Caki2 (cell line): ENCODE data around the gene POGLUT2. TPM values are rescaled to one million over a fixed set of nuclear protein-coding genes. Genes with fewer than 3 reads are reported as not detected.
A peak's percentile ranks its signal among the peaks of the same experiment; 100 is the strongest.

ENCODE experiments used
- DNase-seq: peaks from one replicate; pipeline ENCODE4 v3.0.0-alpha.2; 2015; ENCODE audit warnings: low read depth
- in situ Hi-C: cut with HindIII; loops from 2 replicates; pipeline ENCODE4 v1.10.0; 2016; ENCODE audit warnings: low sequenced_read_pairs, low pct_unique_long_range_greater_than_20kb, mixed read lengths
- total RNA-seq: library from RNA; depleted of rRNA; stranded (reverse); fragments of >200 nt; shearing (Covaris generic); gene quantifications from 2 replicates; pipeline ENCODE4 v1.2.3, GENCODE V29; 2014; ENCODE audit warnings: low replicate concordance; rRNA removed

Gene POGLUT2
- total RNA-seq, 1 experiment from 2014 or later: 10.6 TPM

- in situ Hi-C loops: no loop called here
These were observed 24.6 kb downstream of the POGLUT2 start for GRCh38 chr13:102774214-102774568.

GRCh38 chr13:102773441-102774213 is 25.1 kb downstream of the POGLUT2 start, which contains the start of gene TEX30:
Gene TEX30 (minus strand): TSS chr13:102773786. CDS start chr13:102770026, 3,760 bp downstream.
- in situ Hi-C loops: no loop called here
- DNase-seq: peak; percentile 85

More at GRCh38 chr13:102774214-102774568, 24.6 kb downstream of the POGLUT2 start:
- DNase-seq: no peak

GRCh38 chr13:102772042-102772425 is 26.7 kb downstream of the POGLUT2 start:
- no peak for DNase-seq
- in situ Hi-C loops: no loop called here

GRCh38 chr13:102771298-102772041 is 27.3 kb downstream of the POGLUT2 start:
- no peak for DNase-seq
- in situ Hi-C loops: no loop called here

GRCh38 chr13:102770435-102770834 is 28.3 kb downstream of the POGLUT2 start:
- DNase-seq: no peak

GRCh38 chr13:102769679-102770078 is 29.1 kb downstream of the POGLUT2 start:
- in situ Hi-C loops: no loop called here
- no peak for DNase-seq

More at GRCh38 chr13:102770435-102770834, 28.3 kb downstream of the POGLUT2 start:
- in situ Hi-C loops: no loop called here

- no peak for DNase-seq
- in situ Hi-C loops: no loop called here
These were observed 29.9 kb downstream of the POGLUT2 start for GRCh38 chr13:102768909-102769308.

- in situ Hi-C loops: no loop called here
- DNase-seq: no peak
These were observed 35.0 kb downstream of the POGLUT2 start for GRCh38 chr13:102763741-102764140.

- in situ Hi-C loops: no loop called here
- DNase-seq: no peak
These were observed 37.7 kb downstream of the POGLUT2 start for GRCh38 chr13:102761071-102761470.

GRCh38 chr13:102758842-102759241 is 39.9 kb downstream of the POGLUT2 start:
- in situ Hi-C loops: no loop called here
- DNase-seq: no peak

- DNase-seq: no peak
- in situ Hi-C loops: no loop called here
These were observed 41.8 kb downstream of the POGLUT2 start for GRCh38 chr13:102757006-102757405.

- DNase-seq: no peak
- in situ Hi-C loops: no loop called here
These were observed 46.9 kb downstream of the POGLUT2 start for GRCh38 chr13:102751886-102752285.

- in situ Hi-C loops: no loop called here
- DNase-seq: no peak
These were observed 56.3 kb downstream of the POGLUT2 start for GRCh38 chr13:102742506-102742905.

GRCh38 chr13:102742101-102742500 is 56.7 kb downstream of the POGLUT2 start:
- no peak for DNase-seq
- in situ Hi-C loops: no loop called here

Other genes with a start within 250 kb of the POGLUT2 start
- 18.7 and 19.5 TPM in 2 replicates for gene TPP2, start 202.0 kb downstream of the POGLUT2 start, total RNA-seq
- gene METTL21C, start 103.9 kb downstream of the POGLUT2 start, total RNA-seq: not detected in 2 replicates
- gene TEX30, start 25.2 kb downstream of the POGLUT2 start, total RNA-seq: 29.5 and 34.7 TPM in 2 replicates
- 10.9 and 40.5 TPM in 2 replicates for gene BIVM, start 143 bp upstream of the POGLUT2 start, total RNA-seq
- gene ERCC5, start 47.1 kb upstream of the POGLUT2 start, total RNA-seq: 16.2 and 21.9 TPM in 2 replicates